Breast epithelium (tissue), 3 donors: Measurements from ENCODE around the gene ARMC9.
"Not testable (repeated sequence)": the region's sequence is repeated elsewhere in the genome, so short reads cannot be mapped to it uniquely, and the experiment has no call there.

Source experiments
- POLR2A ChIP-seq: fragments of 450-650 bp; IDR thresholded peaks from one replicate; pipeline ENCODE4 v1.6.1; 2016; ENCODE audit warnings: antibody characterized with exemption, mild to moderate bottlenecking, moderate library complexity
- TF ChIP-seq, protein P1 (sequence below), 3 donors: fragments of 450-650 bp; IDR thresholded peaks; one replicate each; pipeline ENCODE4 v1.5.1; 2016 to 2017; ENCODE audit warnings: antibody characterized with exemption in 3 of 3, mild to moderate bottlenecking in 3 of 3, moderate library complexity in 3 of 3

DNA sequence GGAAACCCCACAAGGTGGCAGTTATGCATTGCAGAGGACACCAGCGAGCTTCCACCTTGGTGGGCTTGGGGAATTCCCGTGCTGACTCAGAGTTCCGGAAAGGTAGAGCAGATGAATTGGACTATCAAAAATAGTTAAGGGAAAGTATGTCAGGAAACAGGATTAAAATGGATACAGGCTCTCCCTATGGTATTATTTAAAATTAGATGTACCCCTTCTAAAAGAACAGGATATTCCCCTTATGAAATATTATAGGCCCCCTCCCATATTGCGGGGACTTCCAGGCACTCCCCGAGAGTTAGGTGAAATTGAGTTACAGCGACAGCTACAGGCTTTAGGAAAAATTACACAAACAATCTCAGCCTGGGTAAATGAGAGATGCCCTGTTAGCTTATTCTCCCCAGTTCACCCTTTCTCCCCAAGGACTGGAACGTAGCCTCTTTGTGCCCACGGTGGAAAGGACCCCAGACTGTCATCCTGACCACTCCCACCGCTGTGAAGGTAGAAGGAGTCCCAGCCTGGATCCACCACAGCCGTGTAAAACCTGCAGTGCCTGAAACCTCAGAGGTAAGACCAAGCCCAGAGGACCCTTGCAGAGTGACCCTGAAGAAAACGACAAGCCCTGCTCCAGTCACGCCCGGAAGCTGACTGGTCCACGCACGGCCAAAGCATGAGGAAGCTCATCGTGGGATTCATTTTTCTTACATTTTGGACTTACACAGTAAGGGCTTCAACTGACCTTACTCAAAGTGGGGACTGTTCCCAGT, 207.4 kb downstream of the ARMC9 start:
- TF ChIP-seq, protein P1, sequence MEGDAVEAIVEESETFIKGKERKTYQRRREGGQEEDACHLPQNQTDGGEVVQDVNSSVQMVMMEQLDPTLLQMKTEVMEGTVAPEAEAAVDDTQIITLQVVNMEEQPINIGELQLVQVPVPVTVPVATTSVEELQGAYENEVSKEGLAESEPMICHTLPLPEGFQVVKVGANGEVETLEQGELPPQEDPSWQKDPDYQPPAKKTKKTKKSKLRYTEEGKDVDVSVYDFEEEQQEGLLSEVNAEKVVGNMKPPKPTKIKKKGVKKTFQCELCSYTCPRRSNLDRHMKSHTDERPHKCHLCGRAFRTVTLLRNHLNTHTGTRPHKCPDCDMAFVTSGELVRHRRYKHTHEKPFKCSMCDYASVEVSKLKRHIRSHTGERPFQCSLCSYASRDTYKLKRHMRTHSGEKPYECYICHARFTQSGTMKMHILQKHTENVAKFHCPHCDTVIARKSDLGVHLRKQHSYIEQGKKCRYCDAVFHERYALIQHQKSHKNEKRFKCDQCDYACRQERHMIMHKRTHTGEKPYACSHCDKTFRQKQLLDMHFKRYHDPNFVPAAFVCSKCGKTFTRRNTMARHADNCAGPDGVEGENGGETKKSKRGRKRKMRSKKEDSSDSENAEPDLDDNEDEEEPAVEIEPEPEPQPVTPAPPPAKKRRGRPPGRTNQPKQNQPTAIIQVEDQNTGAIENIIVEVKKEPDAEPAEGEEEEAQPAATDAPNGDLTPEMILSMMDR (IDR thresholded peaks at IDR 0.05): peak in 2 of 3 donors; percentile 31 to 64
- not testable (repeated sequence) for TF ChIP-seq POLR2A
